Effector CD4-positive, alpha-beta T cell (primary cell): ENCODE measurements around the gene CAT.

ENCODE experiments used
- DNase-seq: peaks from one replicate; pipeline ENCODE4 v3.0.0-alpha.2; 2020

CAT gene

DNA sequence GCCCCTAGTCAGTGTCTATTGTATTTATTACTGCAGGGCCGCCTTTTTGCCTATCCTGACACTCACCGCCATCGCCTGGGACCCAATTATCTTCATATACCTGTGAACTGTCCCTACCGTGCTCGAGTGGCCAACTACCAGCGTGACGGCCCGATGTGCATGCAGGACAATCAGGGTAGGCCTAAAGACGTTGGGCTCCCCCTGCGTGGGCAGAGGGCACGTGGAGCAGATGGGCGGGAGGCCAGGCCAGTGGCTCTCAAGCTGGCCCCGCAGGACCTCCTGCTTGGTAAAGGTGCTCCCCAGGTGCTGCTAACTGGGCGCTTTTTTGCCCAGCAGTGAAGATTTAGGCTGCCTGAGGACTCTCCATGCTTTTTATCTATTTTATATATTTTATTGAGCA lies 22.5 kb downstream of the CAT start:
- no peak for DNase-seq

DNA sequence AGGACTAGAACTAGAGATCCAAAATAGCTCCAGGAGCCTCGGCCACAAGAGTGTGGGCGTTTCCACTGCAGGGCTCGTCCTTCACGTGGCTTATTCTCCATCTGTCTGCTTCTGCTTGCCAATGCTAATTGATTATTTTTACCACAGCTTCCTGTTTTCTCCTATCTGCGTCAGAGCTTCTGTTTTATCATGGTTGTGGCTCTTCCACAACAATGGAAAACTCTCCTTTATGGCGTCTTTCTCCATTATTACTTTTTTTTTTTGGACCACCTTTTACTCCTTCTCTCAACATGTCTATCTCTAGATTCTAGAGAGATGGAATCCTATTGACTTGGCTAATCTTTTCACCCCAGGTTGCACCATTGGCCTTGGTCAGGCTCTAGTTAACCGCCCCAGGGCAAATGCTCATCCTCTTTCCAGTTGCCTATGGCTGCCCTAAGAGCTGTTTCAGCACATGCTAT lies 25.9 kb downstream of the CAT start:
- DNase-seq = no peak

- no peak for DNase-seq
Observed at GRCh38 chr11:34466802-34467488, 28.2 kb downstream of the CAT start.

DNA sequence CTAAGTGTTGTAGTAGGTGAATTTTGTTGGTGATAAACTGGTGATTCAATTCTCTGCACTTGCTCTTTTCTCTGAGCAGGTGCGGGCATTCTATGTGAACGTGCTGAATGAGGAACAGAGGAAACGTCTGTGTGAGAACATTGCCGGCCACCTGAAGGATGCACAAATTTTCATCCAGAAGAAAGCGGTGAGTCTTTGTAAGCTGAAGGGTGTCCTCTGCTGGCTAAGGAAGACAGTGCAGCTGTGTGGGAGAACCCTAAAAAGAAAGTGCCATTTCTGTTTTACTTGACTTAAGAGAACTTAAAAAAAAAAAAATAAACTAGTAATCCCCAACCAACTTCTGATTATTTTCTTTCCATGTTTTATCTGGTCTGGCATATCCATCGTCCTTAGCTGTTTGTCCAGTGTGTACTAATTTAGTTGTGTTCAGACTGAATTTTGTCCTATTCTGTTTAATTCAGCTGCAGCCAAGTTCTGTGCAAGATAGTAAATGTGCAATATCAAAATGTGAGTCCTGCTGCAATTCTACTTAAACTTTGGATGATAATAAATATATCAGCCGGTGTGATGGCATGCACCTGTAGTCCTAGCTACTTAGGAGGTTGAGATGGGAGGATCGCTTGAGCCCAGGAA lies 29.6 kb downstream of the CAT start:
- DNase-seq = no peak

DNA sequence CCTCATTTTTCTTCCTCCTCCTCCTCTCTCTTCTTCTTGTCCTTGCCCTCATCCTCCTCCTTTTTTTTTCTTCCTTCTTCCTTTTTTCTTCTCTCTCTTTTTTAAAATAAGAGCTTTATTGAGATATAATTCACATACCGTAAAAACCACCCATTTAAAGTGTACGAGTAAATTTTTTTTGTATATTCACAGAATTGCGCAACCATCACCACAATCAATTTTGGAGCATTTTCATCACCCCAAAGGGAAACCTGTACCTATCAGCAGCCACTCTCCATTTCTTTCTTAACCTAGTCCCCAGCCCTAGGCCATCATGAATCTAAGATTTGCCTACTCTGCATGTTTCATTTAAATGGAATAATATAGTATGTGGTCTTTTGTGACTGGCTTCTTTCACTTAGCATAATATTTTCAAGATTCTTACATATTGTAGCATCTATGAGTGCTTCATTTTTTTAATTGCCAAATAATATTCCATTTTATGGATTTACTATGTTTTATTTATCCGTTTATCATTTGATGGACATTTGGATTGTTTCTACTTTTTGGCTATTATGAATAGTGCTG lies 35.0 kb downstream of the CAT start:
- DNase-seq = no peak

DNA sequence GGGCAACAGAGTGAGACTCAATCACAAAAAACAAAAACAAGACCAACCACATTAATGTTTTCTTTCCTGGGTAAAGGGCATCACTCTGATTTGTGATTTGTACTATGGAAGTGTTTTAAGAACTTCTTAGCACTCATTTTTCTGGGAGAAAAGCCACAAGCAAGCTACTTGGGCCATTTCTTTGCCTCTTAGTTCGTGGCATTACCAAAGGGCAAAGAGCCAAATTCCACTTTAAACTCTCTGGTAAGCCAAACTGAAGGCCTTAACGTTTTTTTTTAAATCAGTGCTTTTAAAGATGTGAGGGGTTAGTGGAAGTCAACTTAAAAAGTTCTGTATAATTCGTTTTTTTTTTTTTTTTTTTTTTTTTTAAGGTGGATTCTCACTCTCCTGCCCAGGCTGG lies 36.9 kb downstream of the CAT start:
- DNase-seq = no peak

DNA sequence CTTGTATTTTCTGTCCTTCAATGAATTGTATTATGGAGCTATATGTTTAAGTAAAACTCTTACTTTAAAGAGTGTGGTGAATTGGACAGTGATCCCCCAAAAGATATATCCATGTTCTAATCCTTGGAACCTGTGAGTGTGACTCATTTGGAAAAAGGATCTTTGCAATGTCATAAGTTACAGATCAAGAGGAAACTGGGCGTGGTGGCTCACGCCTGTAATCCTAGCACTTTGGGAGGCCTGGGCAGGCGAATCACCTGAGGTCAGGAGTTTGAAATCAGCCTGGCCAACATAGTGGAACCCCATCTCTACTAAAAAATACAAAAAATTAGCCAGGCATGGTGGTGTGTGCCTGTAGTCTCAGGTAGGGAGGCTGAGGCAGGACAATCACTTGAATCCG lies 38.1 kb downstream of the CAT start:
- DNase-seq = no peak

GRCh38 chr11:34478845-34479663 lies 40.3 kb downstream of the CAT start:
- DNase-seq = no peak

GRCh38 chr11:34480314-34480713 lies 41.6 kb downstream of the CAT start:
- DNase-seq = no peak

DNA sequence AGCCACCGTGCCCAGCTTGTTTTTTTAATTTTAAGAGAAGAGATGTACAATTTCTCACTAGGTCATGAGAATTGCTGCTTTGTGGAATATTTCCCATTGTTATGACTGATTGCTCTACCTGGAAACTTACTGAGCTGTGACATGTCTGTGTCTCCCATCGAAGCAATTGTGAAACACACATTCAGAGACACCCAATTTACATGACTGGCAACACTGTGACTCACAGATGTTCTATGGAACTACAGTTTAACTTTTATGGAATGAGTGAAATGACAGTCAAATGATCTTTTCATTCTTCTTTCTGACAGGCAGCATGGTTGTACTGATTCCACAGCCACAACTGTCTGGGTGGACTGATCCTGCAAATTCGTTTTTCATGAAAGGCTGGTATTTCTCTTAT lies 42.6 kb downstream of the CAT start:
- DNase-seq = no peak

DNA sequence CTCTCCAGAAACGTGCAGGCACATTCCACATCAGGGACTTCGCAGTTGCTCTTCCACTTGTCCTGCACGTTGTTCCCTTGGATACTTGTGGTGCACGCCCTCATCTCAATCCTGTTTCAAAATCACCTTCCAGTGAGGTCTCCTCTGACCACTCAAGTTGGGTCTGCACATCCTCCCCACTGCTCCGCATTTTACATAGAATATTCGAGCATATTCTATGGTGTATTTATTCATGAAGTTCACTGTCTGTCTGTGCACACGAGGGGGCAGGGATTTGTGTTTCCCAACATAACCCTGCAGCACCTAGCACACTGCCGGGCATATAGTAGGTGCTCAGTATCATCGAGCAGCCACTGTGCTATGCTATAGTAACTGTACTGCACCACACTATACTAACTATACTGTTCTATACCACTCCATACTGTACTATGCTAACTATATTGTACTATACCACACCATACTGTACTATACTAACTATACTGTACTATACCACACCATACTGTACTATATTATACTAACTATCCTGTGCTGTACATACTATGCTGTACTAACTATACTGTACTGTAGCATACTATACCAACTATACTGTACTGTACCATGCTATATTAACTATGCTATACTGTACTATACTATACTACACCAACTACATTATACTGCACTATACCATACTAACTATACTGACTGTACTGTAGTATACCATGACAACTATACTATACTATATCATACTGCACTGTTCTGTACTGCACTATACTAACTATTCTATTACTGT lies 44.6 kb downstream of the CAT start:
- no peak for DNase-seq

- DNase-seq = no peak
Observed at GRCh38 chr11:34487430-34487829, 48.7 kb downstream of the CAT start.

DNA sequence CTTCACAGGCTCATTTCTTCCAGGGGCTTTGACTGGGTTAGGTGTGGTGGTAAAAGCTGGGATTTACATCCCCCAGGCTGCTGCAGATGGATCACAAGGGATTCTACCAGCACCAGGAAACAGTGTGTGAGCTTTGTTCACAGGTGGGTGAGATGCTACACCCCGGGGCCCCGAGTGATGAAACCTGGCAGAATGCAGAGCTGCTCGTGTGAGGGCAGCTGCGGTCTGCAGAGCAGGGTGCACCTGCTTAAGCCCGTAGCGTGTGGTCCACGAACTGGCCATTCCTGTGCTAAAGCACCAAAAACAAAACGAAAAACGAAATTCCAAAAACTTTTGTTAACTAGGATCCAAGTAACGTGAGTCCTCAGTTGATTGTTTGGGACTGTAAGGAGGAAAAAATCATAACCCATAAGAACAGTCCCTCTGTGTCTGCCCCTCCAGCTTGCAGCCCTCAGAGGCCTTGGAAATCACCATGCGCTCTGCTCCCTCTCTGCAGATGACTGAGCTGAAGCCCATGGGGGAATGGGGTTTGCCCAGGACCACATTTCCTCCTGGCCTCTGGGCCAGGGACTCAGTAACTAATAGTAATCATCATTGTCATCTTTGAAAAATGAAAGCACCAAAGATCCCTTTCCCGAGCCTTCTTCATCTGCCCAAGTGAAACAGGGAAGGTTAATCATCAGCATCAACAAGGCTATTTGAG lies 50.3 kb downstream of the CAT start:
- DNase-seq = no peak

DNA sequence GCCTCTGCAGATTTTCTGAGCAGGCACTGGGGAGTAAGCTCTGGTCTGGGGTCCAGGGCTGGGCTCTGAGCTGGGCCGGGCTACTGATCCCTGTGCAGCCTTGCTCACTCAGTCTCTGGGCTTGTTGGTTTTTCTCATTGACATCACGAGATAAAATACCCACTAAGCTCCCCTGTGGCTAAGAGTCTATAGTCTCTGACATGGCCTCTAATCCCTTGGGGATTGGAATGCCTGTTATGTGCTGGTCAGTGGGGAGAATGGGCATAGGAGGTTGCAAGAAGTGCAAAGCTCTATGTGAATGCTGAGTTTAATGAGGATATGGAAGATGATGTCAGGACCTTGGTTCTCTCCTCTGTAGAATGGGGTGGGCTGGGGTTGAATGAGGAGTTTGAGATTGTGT lies 51.6 kb downstream of the CAT start:
- no peak for DNase-seq

DNA sequence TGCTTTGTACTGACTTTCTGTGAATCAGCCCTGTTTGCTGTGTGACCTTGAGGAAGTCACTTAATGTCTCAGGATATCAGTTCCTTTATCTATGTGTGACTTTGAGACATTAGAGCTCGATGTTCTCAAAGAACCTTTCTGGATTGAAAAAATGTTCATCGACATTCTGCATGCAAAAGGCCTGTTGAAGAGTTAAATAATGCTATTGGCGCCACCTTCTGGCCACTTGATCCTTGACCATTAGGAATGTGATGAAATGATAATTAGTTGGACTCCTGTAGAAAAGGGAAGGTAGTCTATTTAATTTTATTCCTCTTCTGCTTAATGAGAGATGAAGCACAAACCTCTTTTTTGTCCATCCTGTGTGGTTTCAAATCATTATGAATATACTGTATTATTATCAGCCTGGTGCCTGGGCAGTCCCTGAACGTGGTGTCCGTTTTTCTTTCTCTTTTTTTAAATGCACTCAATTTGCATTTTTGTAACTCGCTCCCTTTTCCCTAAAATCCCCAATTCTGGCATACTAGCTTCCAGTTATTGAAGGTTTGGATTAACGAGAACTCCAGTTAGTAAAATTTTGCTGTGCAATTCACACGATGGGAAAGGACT lies 54.2 kb downstream of the CAT start:
- peak; percentile 17 for DNase-seq

DNA sequence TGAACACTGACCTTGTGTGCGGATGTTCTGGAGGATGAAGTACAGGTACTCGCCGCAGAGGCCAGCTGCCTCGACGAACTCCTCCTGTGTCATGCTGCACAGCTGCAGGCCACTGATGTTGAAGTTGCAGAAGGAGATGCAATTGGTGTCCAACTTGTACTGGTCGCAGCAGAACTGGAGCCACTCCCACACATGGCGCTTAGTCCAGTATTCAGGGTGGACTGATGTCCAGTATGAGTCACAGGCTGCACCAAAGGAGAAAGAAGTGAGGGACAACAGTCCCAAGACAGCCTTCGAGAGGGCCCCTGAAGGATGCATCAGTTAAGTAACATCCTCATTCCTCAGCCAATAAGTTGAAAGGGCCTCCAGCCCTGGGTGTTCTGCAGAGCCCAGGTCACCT lies 54.7 kb downstream of the CAT start:
- DNase-seq = no peak

GRCh38 chr11:34493926-34494595 lies 55.3 kb downstream of the CAT start:
- no peak for DNase-seq

DNA sequence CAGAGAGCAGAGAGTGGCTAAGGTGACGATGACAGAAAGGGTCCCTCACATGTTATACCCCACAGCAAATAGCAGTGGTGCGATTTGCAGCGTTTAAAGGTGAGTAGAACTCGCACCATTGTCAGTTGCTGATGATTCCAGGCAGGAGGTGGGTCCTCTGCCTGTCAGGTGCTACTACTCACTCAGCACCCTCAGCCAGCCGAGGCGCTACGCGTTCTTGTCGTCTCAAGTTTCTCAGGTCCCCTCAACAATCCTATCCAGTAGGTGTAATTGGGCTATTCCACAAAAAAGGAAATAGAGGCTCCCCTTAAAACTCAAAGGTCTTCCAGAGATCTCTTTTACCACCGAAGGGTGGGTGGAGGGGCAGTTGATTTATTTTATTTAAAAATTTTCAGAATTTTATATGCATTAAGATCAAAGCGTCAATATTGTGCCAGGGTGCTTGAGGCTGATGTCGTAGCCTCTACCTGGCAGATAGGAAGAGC lies 56.5 kb downstream of the CAT start:
- DNase-seq = no peak

- no peak for DNase-seq
Observed at GRCh38 chr11:34495724-34496377, 57.1 kb downstream of the CAT start.
